Islet of Langerhans (tissue), 1 donor: Measurements from ENCODE around the gene HAX1.
"Not testable (repeated sequence)": the region's sequence is repeated elsewhere in the genome, so short reads cannot be mapped to it uniquely, and the experiment has no call there.

Experiments
- FAIRE-seq: peaks from one replicate; lab custom pipeline; 2011; peaks lifted over from hg19 to GRCh38; lab: Jason Lieb, UNC

Gene HAX1

DNA sequence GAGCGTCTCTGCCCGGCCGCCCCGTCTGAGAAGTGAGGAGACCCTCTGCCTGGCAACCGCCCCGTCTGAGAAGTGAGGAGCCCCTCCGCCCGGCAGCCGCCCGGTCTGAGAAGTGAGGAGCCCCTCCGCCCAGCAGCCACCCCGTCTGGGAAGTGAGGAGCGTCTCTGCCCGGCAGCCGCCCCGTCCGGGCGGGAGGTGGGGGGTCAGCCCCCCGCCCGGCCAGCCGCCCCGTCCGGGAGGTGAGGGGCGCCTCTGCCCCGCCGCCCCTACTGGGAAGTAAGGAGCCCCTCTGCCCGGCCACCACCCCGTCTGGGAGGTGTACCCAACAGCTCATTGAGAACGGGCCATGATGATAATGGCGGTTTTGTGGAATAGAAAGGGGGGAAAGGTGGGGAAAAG lies 15.2 kb downstream of the HAX1 start:
- FAIRE-seq: not testable (repeated sequence)

DNA sequence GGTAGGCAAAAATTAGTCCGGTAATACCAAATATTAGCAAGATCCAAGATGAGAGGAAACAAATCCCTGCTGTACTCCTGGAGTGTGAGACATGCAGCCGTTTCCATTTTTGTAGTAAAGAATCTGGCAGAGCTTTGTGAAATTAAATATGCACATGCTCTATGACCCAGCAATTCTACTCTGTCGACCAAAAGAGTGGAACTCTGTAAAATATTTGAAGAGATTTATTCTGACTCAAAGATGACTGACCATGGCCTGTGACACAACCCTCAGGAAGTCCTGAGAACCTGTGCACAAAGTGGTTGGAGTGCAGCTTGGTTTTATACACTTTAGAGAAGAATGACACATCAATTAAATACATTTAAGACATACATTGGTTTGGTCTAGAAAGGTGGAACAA lies 16.2 kb downstream of the HAX1 start:
- no peak for FAIRE-seq

GRCh38 chr1:154290921-154291320 lies 18.5 kb downstream of the HAX1 start:
- no peak for FAIRE-seq

DNA sequence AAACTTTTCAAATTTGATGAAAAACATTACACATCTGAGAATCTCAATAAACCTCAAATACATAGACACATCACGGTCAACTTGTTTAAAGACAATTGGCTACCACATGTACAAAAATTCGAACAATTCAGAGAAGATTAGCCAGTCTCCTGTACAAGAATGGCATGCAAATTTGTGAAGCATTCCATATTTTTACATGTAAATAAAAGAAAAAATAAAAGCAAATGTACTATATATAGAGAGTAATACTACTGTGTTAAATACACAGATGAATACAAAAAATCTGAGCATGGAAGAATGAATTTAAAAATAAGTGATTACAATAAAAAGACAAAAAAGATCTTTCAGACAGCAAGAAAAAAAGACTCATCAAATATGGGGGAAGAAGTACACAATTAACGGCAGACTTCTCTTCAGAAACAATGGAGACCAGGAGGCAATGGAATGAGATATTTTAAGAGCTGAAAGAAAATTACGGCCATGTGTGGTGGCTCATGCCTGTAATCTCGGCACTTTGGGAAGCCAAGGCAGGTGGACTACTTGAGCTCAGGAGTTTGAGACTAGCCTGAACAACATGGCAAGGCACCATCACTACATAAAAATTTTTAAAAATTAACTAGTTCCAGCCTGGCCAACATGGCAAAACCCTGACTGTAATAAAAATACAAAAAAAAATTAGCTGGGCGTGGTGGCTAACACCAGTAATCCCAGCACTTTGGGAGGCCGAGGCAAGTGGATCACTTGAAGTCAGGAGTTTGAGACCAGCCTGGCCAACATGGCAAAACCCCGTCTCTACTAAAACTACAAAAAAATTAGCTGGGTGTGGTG lies 23.2 kb downstream of the HAX1 start:
- no peak for FAIRE-seq

DNA sequence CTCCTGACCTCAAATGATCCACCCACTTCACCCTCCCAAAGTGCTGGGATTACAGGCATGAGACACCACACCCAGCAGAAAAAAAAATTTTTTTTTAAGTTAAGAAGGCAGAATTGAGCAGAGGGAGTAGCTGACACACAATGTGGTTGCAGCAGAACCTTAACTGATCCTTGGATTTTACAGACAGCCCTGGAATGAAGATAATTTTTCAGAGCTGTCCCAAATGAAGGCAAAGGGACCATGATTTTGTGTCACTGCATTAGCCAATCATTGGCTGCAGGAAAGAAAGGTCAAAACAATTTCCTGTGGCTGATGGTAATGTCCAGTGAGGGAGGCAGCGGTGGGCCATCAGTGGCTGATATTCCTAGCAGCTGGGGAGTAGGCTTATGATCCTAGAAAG lies 29.2 kb downstream of the HAX1 start:
- FAIRE-seq: no peak

DNA sequence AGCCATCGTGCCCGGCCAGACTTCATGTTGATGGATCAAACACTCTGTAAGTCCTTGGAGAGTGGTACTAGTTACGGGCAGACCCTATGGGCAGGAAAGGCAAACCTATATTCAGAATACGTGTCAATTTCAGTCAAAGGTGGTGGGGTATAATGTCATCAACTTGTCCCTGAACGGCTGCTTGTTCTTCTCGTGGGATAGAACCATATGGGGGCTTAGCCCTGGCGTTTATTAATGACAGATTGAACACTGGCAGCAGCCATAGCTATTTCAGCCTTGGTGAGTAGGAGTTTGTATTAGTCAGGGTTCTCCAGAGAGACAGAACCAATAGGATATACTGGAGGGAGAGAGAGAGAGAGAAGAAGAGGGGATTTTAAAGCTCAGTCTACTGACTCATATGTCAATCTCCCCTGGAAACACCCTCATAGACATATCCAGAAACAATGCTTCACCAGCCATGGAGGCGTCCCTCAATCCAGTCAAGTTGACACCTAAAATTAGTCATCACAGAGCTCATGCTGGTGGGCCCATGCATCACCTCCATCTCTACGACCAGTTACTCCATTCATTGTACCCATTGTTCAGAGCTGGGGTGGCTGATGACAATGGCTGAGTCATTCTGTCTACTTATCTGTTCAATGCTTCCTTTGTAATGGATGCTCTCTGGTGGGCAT lies 32.4 kb downstream of the HAX1 start:
- FAIRE-seq: no peak

DNA sequence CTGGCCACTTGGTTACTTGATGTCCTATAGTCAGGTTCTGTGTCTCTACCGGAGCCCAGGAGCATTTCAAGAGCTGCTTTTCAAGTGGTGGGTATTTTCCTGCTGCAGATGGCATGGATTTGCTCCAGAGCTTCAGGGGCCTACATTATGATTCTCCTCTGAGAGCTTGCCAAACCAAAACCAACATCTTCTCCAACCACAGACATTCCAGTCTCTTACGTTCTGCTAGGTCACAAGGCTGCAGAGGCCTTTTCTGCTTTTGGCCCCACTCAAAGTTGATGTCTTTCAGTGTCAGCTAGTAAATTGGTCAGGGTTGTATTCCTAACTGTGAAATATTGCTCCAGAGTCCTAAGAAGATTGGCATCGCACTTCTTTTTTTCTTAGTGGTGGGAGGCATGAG lies 33.7 kb downstream of the HAX1 start:
- no peak for FAIRE-seq

GRCh38 chr1:154307670-154308270 lies 35.3 kb downstream of the HAX1 start:
- not testable (repeated sequence) for FAIRE-seq

DNA sequence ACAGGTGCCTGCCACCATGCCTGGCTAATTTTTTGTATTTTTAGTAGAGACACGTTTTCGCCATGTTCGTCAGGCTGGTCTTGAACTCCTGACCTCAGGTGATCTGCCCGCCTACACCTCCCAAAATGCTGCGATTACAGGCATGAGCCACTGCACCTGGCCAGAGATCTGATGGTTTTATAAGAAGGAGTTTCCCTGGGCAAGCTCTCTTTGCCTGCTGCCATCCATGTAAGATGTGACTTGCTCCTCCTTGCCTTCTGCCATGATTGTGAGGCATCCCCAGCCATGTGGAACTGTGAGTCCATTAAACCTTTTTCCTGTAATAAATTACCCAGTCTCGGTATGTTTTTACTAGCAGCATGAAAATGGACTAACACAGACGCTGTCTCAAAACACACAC lies 36.7 kb downstream of the HAX1 start:
- not testable (repeated sequence) for FAIRE-seq

DNA sequence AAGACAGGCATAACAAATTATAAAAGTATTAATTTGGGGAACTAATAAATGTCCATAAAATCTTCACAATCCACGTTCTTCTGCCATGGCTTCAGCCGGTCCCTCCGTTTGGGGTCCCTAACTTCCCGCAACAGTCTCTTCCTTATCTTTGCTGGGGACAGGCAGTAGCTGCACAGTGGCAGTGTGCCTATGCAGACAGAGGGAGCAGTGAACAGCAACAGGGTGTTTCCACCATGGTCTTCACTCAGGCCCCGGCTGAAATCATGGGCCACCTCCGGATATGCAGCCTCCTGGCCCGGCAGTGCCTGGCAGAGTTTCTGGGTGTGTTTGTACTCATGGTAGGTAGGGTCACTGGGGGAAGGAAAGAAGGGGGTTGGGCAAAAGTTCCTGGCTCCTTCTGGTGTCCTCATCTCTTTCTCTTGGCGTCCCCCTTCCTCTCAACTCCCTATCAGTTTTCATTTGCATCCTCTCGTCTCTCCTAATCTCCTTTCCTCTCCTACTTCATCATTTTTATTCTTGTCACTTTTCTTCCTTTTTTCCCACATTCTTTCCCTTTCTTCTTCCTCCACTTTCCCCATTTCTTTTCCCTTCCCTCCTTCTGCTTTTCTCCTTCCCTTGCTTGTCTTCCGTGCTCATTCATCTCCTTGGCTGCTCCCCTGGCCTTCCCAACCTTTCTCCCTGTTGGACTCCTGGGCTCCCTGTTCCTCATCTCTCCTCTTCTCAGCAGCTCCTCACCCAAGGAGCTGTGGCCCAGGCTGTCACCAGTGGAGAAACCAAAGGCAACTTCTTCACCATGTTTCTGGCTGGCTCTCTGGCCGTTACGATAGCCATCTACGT lies 40.0 kb downstream of the HAX1 start:
- not testable (repeated sequence) for FAIRE-seq

DNA sequence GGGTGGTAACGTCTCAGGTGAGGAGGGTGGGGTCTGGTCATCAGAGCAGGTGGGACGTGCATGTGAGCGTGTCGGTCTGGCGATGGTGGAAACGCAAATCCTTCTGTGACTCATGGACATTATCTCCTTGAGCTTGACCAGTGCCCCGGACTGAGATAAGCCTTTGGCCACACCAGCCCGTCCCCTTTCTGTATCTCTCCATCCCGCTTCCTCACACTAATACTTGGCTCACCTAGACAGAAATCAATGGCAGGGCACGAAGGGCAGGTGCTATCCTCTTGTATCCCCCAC lies 40.6 kb downstream of the HAX1 start:
- no peak for FAIRE-seq

DNA sequence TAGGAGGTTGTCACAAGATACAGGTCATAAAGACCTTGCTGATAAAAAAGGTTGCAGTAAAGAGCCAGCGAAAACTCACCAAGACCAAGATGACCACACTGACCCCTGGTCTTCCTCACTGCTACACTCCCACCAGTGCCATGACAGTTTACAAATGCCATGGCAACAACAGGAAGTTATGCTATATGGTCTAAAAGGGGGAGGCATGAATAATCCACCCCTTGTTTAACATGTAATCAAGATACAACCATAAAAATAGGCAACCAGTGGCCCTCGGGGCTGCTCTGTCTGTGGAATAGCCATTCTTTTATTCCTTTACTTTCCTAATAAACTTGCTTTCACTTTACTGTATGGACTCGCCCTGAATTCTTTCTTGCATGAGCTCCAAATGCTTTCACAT lies 41.8 kb downstream of the HAX1 start:
- FAIRE-seq: not testable (repeated sequence)

DNA sequence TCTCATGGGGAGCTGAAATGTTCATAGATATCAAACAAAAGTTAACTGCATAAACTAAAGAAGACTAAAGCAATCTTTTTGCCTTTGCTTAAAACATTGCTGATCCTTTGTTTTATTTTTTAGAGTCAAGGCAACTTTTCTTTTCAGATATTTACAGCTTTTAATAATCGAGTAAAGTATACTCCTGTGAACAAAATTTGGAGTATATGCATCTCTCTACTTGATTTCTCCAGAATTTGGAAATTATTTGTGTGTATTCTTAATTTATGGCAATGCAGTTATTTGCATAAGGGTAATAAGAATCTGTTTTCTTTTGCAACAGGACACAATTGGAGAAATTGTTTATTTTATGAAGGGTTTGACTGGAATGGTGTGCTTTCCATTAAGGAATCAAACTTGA lies 44.3 kb downstream of the HAX1 start:
- no peak for FAIRE-seq

DNA sequence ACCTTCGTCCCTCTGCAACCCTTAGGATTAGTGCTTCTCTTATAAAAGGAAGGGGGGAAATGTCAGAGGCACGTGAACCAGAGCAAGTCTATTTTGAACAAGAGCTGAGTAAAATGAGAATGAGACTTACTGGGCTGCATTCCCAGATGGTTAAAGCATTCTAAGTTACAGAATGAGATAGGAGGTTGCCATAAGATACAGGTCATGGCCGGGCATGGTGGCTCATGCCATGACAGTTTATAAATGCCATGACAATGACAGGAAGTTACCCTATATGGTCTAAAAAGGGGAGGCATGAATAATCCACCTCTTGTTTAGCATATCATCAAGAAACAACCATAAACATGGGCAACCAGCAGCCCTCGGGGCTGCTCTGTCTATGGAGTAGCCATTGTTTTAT lies 46.0 kb downstream of the HAX1 start:
- no peak for FAIRE-seq

DNA sequence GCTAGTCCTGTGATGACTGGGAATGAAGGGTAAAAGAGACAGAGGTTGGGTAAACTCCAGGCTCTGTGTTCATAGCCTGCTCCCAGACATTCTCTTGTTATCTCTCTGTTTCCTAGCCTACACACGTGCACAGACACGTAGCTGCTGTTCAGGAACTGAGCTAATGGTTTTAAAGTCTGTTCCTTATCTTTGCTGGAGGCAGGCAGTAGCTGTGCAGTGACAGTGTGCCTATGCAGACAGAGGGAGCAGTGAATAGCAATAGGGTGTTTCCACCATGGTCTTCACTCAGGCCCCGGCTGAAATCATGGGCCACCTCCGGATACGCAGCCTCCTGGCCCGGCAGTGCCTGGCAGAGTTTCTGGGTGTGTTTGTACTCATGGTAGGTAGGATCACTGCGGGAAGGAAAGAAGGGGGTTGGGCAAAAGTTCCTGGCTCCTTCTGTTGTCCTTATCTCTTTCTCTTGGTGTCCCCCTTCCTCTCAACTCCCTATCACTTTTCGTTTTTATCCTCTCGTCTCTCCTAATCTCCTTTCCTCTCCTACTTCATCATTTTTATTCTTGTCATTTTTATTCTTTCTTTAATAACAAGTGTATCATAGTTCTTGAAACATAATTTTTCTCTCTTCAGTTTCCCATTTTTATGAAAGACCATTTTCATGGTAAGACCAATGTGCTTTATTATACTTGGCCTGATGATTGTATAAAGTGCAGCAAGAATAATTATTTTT lies 48.6 kb downstream of the HAX1 start, which contains the start of gene AQP10:
Gene AQP10 (plus strand): TSS at position 212 of the 727 bp plus-strand sequence. CDS start 63 bp downstream, at position 275.
- FAIRE-seq: no peak

- not testable (repeated sequence) for FAIRE-seq
These were observed 49.1 kb downstream of the HAX1 start for GRCh38 chr1:154321609-154321934.

DNA sequence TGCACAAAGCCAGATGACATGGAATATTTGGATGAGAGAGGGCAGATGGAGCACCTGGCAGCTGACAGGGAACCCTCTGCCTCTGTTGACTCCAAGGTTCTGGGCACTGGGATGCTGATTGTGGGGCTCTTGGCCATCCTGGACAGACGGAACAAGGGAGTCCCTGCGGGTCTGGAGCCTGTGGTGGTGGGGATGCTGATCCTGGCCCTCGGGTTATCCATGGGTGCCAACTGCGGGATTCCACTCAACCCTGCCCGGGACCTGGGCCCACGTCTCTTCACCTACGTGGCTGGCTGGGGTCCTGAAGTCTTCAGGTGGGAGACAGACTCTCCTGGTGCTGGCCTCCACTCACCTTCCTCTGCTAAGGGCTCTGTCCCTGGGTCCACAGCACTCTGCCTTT lies 51.1 kb downstream of the HAX1 start:
- FAIRE-seq: no peak

DNA sequence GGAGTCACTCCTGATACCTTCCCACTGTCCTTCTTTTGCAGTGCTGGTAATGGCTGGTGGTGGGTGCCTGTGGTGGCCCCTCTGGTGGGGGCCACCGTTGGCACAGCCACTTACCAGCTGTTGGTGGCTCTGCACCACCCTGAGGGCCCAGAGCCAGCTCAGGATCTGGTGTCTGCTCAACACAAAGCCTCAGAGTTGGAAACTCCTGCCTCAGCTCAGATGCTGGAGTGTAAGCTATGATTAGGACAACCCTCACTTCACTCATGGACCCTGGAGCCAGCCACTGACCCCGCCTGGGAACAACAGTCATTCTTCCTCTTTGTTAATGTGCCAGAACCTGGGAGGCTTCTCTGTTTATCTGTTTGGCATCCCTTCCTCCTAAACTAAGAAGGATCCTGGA lies 51.8 kb downstream of the HAX1 start:
- no peak for FAIRE-seq

DNA sequence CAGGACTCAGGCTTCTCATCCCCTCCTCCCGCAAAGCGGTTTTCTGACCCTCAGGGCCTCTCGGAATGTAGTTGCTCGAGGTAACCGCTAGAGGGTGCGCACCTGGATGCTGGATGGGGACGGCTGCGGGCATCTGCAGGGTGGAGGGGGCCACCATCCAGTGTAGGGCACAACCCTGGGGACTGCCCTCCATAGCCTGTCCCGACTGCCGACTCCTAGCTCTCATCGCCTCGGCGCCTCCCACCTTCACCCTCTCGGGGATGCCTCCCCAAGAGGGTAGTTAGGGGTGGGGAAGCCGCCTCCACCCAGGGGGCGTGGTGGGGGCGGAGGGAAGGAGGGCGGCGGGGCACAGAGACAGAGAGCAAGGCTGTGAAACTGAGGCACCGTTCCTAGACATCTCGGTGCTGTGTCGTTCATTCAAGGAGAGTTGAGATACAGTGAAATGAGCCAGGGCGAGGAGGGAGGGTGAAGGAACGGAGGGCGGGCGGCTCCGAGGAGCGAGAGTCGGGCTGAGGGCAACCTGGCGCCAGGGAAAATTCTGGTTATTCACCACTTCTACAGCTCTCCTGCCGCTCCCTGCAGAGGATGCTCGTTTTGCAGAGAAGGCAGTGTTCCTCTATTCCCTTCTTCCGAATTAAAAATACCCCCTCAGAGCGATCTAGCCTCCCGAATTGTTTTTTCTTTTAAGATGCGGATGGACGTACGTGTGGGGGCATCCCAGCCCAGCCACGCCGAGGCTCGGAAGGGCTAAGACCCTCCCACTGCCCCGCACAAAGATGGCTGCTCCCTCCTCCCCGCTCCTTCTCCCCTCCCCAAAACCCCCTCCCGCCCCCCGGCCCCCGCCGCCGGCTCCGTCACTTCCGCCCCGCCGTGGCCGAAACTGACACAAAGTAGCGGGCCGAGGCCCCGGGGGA lies 52.5 kb downstream of the HAX1 start, which contains the start of gene ATP8B2:
Gene ATP8B2 (plus strand): TSS at position 857 of the 914 bp plus-strand sequence. CDS start 2,617 bp downstream, outside the sequence.
- FAIRE-seq: no peak
